DOHH2 (cell line): Measurements from ENCODE around the gene YPEL3.

ENCODE experiments used
- CTCF ChIP-seq: fragments of 200-600 bp; sonication (generic); IDR thresholded peaks from one replicate; pipeline ENCODE4 v1.5.1; 2014; ENCODE audit warnings: antibody characterized with exemption, mild to moderate bottlenecking, low read depth, low read length; ENCODE audit not compliant: poor library complexity, severe bottlenecking
- EZH2phosphoT487 ChIP-seq: fragments of 200-600 bp; sonication (generic); IDR thresholded peaks from 2 replicates; pipeline ENCODE4 v1.6.1; 2017; ENCODE audit warnings: borderline replicate concordance, mild to moderate bottlenecking, antibody characterized with exemption, low read length, moderate library complexity, mixed read lengths

- TF ChIP-seq CTCF (no peak), EZH2phosphoT487 (no peak)
Measured at GRCh38 chr16:30113711-30114333, 17.8 kb upstream of the YPEL3 start.
